Measurements from ENCODE around the gene IL20RA. TPM values are rescaled to one million over a fixed set of nuclear protein-coding genes. Genes with fewer than 3 reads are reported as not detected.
A peak's percentile ranks its signal among the peaks of the same experiment; 100 is the strongest.

IL20RA gene
- polyA plus RNA-seq, 3 donors, result not detected

GRCh38 chr6:136991646-136992045 is 53.1 kb downstream of the IL20RA start:
- Mint-ChIP-seq H3K4me1 (peaks cover 12% of the 10 kb centered on the region), H3K27ac (no peak overlapping the region), H3K4me3 (peak overlapping the region in 1 of 2 donors; percentile 2), H3K9me3 (peaks cover 0 to 2% (median 0%) of the 10 kb centered on the region in 7 donors), H3K27me3 (ENCODE audit: low read depth in 3 of 3) (peaks cover 54 to 70% (median 60%) of the 10 kb centered on the region in 3 donors), H3K36me3 (no peaks in the 10 kb centered on the region)
- H3K27ac ChIP-seq (ENCODE audit: low read depth in 1 of 2, low read length in 2 of 2), result no peak overlapping the region
- no peak overlapping the region for H3K4me2 ChIP-seq (replicated peaks; ENCODE audit: extremely low read depth, low read length, poor library complexity, severe bottlenecking)
- no peaks in the 10 kb centered on the region for H3K4me1 ChIP-seq (ENCODE audit: control insufficient read depth in 1 of 2, insufficient read depth in 2 of 2, low read length in 2 of 2)
- no peak overlapping the region for H2AFZ ChIP-seq (ENCODE audit: insufficient read depth, low read depth, low read length, poor library complexity, severe bottlenecking)
- intact Hi-C loops (cut with micrococcal nuclease), result no loop called here
- H3K4me3 ChIP-seq (replicated peaks in 1 of 3; ENCODE audit: low read depth in 2 of 3, low read length in 3 of 3), result no peak overlapping the region
- peaks cover 0 to 8% of the 10 kb centered on the region in 2 donors for H3K9me3 ChIP-seq (replicated peaks in 1 of 2; ENCODE audit: control insufficient read depth in 1 of 2, insufficient read depth in 1 of 2, low read length in 2 of 2)
- H3K9ac ChIP-seq (ENCODE audit: insufficient read depth, low read length, poor library complexity, severe bottlenecking), result no peak overlapping the region
- H4K20me1 ChIP-seq (ENCODE audit: insufficient read depth, low read length), result no peaks in the 10 kb centered on the region
- H3K36me3 ChIP-seq (replicated peaks in 1 of 2; ENCODE audit: control insufficient read depth in 1 of 2, insufficient read depth in 2 of 2, low read length in 2 of 2), result no peaks in the 10 kb centered on the region
- no peak for TF ChIP-seq CTCF (IDR thresholded peaks at IDR 0.05)
- DNase-seq, result no peak
- H3K79me2 ChIP-seq (ENCODE audit: insufficient read depth, low read length), result no peaks in the 10 kb centered on the region
- peaks cover 59 to 81% of the 10 kb centered on the region in 2 donors for H3K27me3 ChIP-seq (ENCODE audit: control insufficient read depth in 2 of 2, insufficient read depth in 2 of 2, low read length in 2 of 2)

GRCh38 chr6:136990754-136991153 is 54.0 kb downstream of the IL20RA start:
- peaks cover 0 to 2% (median 0%) of the 10 kb centered on the region in 7 donors for H3K9me3 Mint-ChIP-seq
- peak overlapping the region in 1 of 2 donors; percentile 43 for H3K4me3 Mint-ChIP-seq
- H3K27me3 Mint-ChIP-seq (ENCODE audit: low read depth in 3 of 3), result peaks cover 57 to 74% (median 65%) of the 10 kb centered on the region in 3 donors
- H3K36me3 Mint-ChIP-seq, result no peaks in the 10 kb centered on the region
- no peaks in the 10 kb centered on the region for H3K4me1 ChIP-seq (ENCODE audit: control insufficient read depth in 1 of 2, insufficient read depth in 2 of 2, low read length in 2 of 2)
- peaks cover 12% of the 10 kb centered on the region for H3K4me1 Mint-ChIP-seq
- H3K27ac Mint-ChIP-seq, result no peak overlapping the region
- no CpG with 5 or more reads among the region's 3 CpGs for WGBS (ENCODE audit: insufficient coverage)
- TF ChIP-seq CTCF (IDR thresholded peaks at IDR 0.05), result no peak
- no peaks in the 10 kb centered on the region for H4K20me1 ChIP-seq (ENCODE audit: insufficient read depth, low read length)
- H3K27me3 ChIP-seq (ENCODE audit: control insufficient read depth in 2 of 2, insufficient read depth in 2 of 2, low read length in 2 of 2), result peaks cover 54 to 81% of the 10 kb centered on the region in 2 donors
- no peak overlapping the region for H3K4me3 ChIP-seq (replicated peaks in 1 of 3; ENCODE audit: low read depth in 2 of 3, low read length in 3 of 3)
- no peaks in the 10 kb centered on the region for H3K79me2 ChIP-seq (ENCODE audit: insufficient read depth, low read length)
- intact Hi-C loops (cut with micrococcal nuclease), result no loop called here
- H3K4me2 ChIP-seq (replicated peaks; ENCODE audit: extremely low read depth, low read length, poor library complexity, severe bottlenecking), result no peak overlapping the region
- no peak for DNase-seq
- H3K27ac ChIP-seq (ENCODE audit: low read depth in 1 of 2, low read length in 2 of 2), result no peak overlapping the region
- peaks cover 0 to 8% of the 10 kb centered on the region in 2 donors for H3K9me3 ChIP-seq (replicated peaks in 1 of 2; ENCODE audit: control insufficient read depth in 1 of 2, insufficient read depth in 1 of 2, low read length in 2 of 2)
- H2AFZ ChIP-seq (ENCODE audit: insufficient read depth, low read depth, low read length, poor library complexity, severe bottlenecking), result no peak overlapping the region
- H3K36me3 ChIP-seq (replicated peaks in 1 of 2; ENCODE audit: control insufficient read depth in 1 of 2, insufficient read depth in 2 of 2, low read length in 2 of 2), result no peaks in the 10 kb centered on the region
- H3K9ac ChIP-seq (ENCODE audit: insufficient read depth, low read length, poor library complexity, severe bottlenecking), result no peak overlapping the region

All from CD14-positive monocyte (primary cell).